ENCODE data around the gene C9orf43. TPM values are rescaled to one million over a fixed set of nuclear protein-coding genes. Genes with fewer than 3 reads are reported as not detected.

C9orf43 gene
- total and polyA plus RNA-seq, 7 donors = 0.20 to 0.68 (median 0.55) TPM; not detected in 2

- Histone ChIP-seq H3K4me1 (peaks cover 0 to 44% (median 24%) of the 10 kb centered on the region in 4 donors), H3K4me3 (peak overlapping the region in 1 of 4 donors; percentile 9), H3K27ac (peak overlapping the region; percentile 79 to 86 (median 82)), H3K9me3 (no peaks in the 10 kb centered on the region), H3K36me3 (no peaks in the 10 kb centered on the region), H3K27me3 (no peaks in the 10 kb centered on the region)
- TF ChIP-seq CTCF (IDR thresholded peaks at IDR 0.05) (no peak), POLR2AphosphoS5 (IDR thresholded peaks at IDR 0.05) (no peak), EP300 (IDR thresholded peaks at IDR 0.05) (no peak), POLR2A (IDR thresholded peaks at IDR 0.05) (no peak)
- intact Hi-C loops (cut with DNase I) = no loop called here
- peak; percentile 53 for DNase-seq
- WGBS, 2 donors = 50 to 73% methylated on average over 2 of the region's 2 CpGs
These were observed 55.1 kb downstream of the C9orf43 start for GRCh38 chr9:113465599-113466140.

- Histone ChIP-seq H3K36me3 (no peaks in the 10 kb centered on the region), H3K9me3 (no peaks in the 10 kb centered on the region), H3K27ac (peak overlapping the region in 1 of 4 donors; percentile 82), H3K4me3 (no peak overlapping the region), H3K27me3 (no peaks in the 10 kb centered on the region), H3K4me1 (peaks cover 0 to 44% (median 24%) of the 10 kb centered on the region in 4 donors)
- 98% methylated on average over 2 of the region's 2 CpGs for whole genome bisulfite sequencing, 2 donors
- no peak for DNase-seq
- TF ChIP-seq CTCF (IDR thresholded peaks at IDR 0.05) (no peak), POLR2A (IDR thresholded peaks at IDR 0.05) (no peak), POLR2AphosphoS5 (IDR thresholded peaks at IDR 0.05) (no peak), EP300 (IDR thresholded peaks at IDR 0.05) (no peak)
- intact Hi-C loops (cut with DNase I) = no loop called here
These were observed 56.6 kb downstream of the C9orf43 start for GRCh38 chr9:113467183-113467582.

- intact Hi-C loops (cut with DNase I) = no loop called here
- Histone ChIP-seq H3K4me3 (no peak overlapping the region), H3K27ac (peak overlapping the region; percentile 30 to 70 (median 51)), H3K36me3 (no peaks in the 10 kb centered on the region), H3K9me3 (no peaks in the 10 kb centered on the region), H3K27me3 (no peaks in the 10 kb centered on the region), H3K4me1 (peaks cover 0 to 37% (median 23%) of the 10 kb centered on the region in 4 donors)
- 75 to 80% methylated on average over 6 of the region's 6 CpGs for WGBS, 2 donors
- no peak for TF ChIP-seq CTCF (IDR thresholded peaks at IDR 0.05)
- no peak for TF ChIP-seq POLR2A (IDR thresholded peaks at IDR 0.05)
- TF ChIP-seq POLR2AphosphoS5 (IDR thresholded peaks at IDR 0.05) = no peak
- TF ChIP-seq EP300 (IDR thresholded peaks at IDR 0.05) = no peak
- peak; percentile 69 for DNase-seq
These were observed 58.3 kb downstream of the C9orf43 start for GRCh38 chr9:113468716-113469448.

GRCh38 chr9:113471143-113471542, 60.6 kb downstream of the C9orf43 start:
- Histone ChIP-seq H3K4me1 (peaks cover 0 to 33% (median 22%) of the 10 kb centered on the region in 4 donors), H3K27me3 (no peaks in the 10 kb centered on the region), H3K36me3 (no peaks in the 10 kb centered on the region), H3K4me3 (no peak overlapping the region), H3K27ac (no peak overlapping the region), H3K9me3 (no peaks in the 10 kb centered on the region)
- intact Hi-C loops (cut with DNase I) = no loop called here
- no peak for DNase-seq
- TF ChIP-seq EP300 (IDR thresholded peaks at IDR 0.05) (no peak), CTCF (IDR thresholded peaks at IDR 0.05) (no peak), POLR2AphosphoS5 (IDR thresholded peaks at IDR 0.05) (no peak), POLR2A (IDR thresholded peaks at IDR 0.05) (no peak)
- WGBS, 2 donors = 82 to 86% methylated on average over 1 of the region's 1 CpG

All from sigmoid colon (tissue), 7 donors.